Measurements from ENCODE around the gene CTCF.

DNA sequence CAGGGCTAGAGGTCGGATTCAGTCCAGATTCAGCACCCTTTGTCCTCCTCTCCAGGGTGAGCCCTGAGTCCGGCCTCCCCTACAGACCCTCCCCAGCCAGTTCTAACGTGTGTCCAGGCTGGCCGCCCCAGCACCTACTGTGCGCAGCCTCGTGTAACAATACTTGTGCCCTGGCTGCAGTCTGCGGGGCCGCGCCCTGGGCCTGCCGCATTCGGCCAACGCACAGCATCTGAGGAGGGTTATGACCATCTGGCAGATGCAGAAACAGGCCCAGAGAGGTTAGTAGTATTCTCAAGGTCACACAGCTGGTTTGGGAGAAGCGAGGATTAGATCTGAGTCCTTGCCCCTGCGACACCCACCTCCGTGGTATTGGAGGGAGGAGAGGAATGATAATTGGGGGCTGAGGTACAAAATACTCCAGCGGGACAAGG lies 32.7 kb upstream of the CTCF start:
- TF ChIP-seq, protein P1, sequence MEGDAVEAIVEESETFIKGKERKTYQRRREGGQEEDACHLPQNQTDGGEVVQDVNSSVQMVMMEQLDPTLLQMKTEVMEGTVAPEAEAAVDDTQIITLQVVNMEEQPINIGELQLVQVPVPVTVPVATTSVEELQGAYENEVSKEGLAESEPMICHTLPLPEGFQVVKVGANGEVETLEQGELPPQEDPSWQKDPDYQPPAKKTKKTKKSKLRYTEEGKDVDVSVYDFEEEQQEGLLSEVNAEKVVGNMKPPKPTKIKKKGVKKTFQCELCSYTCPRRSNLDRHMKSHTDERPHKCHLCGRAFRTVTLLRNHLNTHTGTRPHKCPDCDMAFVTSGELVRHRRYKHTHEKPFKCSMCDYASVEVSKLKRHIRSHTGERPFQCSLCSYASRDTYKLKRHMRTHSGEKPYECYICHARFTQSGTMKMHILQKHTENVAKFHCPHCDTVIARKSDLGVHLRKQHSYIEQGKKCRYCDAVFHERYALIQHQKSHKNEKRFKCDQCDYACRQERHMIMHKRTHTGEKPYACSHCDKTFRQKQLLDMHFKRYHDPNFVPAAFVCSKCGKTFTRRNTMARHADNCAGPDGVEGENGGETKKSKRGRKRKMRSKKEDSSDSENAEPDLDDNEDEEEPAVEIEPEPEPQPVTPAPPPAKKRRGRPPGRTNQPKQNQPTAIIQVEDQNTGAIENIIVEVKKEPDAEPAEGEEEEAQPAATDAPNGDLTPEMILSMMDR (IDR thresholded peaks at IDR 0.05 in 8 of 11, conservative IDR thresholded peaks at IDR 0.05 in 3 of 11): no peak
- no peak for TF ChIP-seq POLR2A (IDR thresholded peaks at IDR 0.05)
- TF ChIP-seq POLR2AphosphoS5 (IDR thresholded peaks at IDR 0.05): no peak

All from spleen (tissue), 7 donors.